GM19193 (cell line): ENCODE measurements around the gene NUBPL.

Experiments used
- POLR2A ChIP-seq: IDR thresholded peaks from 4 replicates; pipeline ENCODE4 v1.6.1; 2011; ENCODE audit not compliant: insufficient read depth, insufficient read length; ENCODE audit errors: extremely low read depth

Gene NUBPL

GRCh38 chr14:31745741-31746140 lies 184.5 kb downstream of the NUBPL start:
- no peak for TF ChIP-seq POLR2A

GRCh38 chr14:31746326-31746725 lies 185.1 kb downstream of the NUBPL start:
- TF ChIP-seq POLR2A = no peak

GRCh38 chr14:31749275-31749674 lies 188.1 kb downstream of the NUBPL start:
- TF ChIP-seq POLR2A = no peak

- TF ChIP-seq POLR2A = no peak
These were observed 191.9 kb downstream of the NUBPL start for GRCh38 chr14:31752867-31753661.

GRCh38 chr14:31758941-31759340 lies 197.7 kb downstream of the NUBPL start:
- TF ChIP-seq POLR2A = no peak

- TF ChIP-seq POLR2A = no peak
These were observed 199.1 kb downstream of the NUBPL start for GRCh38 chr14:31760277-31760676.

- TF ChIP-seq POLR2A = no peak
These were observed 200.1 kb downstream of the NUBPL start for GRCh38 chr14:31761325-31761724.

- TF ChIP-seq POLR2A = no peak
These were observed 201.8 kb downstream of the NUBPL start for GRCh38 chr14:31763041-31763440.

- TF ChIP-seq POLR2A = no peak
These were observed 205.2 kb downstream of the NUBPL start for GRCh38 chr14:31766315-31766892.

- no peak for TF ChIP-seq POLR2A
These were observed 207.2 kb downstream of the NUBPL start for GRCh38 chr14:31768355-31768754.

- no peak for TF ChIP-seq POLR2A
These were observed 209.1 kb downstream of the NUBPL start for GRCh38 chr14:31770271-31770670.

- no peak for TF ChIP-seq POLR2A
These were observed 213.4 kb downstream of the NUBPL start for GRCh38 chr14:31774567-31774966.

GRCh38 chr14:31777312-31777711 lies 216.1 kb downstream of the NUBPL start:
- no peak for TF ChIP-seq POLR2A

GRCh38 chr14:31781578-31781977 lies 220.4 kb downstream of the NUBPL start:
- TF ChIP-seq POLR2A = no peak

- TF ChIP-seq POLR2A = no peak
These were observed 224.4 kb downstream of the NUBPL start for GRCh38 chr14:31785574-31785973.

GRCh38 chr14:31787377-31787776 lies 226.2 kb downstream of the NUBPL start:
- no peak for TF ChIP-seq POLR2A

- TF ChIP-seq POLR2A = no peak
These were observed 227.1 kb downstream of the NUBPL start for GRCh38 chr14:31788340-31788739.

GRCh38 chr14:31792726-31793125 lies 231.5 kb downstream of the NUBPL start:
- no peak for TF ChIP-seq POLR2A

- TF ChIP-seq POLR2A = no peak
These were observed 241.6 kb downstream of the NUBPL start for GRCh38 chr14:31802838-31803237.
